Activated CD8-positive, alpha-beta memory T cell treated with anti-CD3 and anti-CD28 coated beads, Interleukin-2, amount 50 U/mL, for 48 hours (primary cell): ENCODE data around the gene SBNO2.

ENCODE experiments used
- DNase-seq: peaks from one replicate; pipeline ENCODE4 v3.0.0-alpha.2; 2020

SBNO2 gene

DNA sequence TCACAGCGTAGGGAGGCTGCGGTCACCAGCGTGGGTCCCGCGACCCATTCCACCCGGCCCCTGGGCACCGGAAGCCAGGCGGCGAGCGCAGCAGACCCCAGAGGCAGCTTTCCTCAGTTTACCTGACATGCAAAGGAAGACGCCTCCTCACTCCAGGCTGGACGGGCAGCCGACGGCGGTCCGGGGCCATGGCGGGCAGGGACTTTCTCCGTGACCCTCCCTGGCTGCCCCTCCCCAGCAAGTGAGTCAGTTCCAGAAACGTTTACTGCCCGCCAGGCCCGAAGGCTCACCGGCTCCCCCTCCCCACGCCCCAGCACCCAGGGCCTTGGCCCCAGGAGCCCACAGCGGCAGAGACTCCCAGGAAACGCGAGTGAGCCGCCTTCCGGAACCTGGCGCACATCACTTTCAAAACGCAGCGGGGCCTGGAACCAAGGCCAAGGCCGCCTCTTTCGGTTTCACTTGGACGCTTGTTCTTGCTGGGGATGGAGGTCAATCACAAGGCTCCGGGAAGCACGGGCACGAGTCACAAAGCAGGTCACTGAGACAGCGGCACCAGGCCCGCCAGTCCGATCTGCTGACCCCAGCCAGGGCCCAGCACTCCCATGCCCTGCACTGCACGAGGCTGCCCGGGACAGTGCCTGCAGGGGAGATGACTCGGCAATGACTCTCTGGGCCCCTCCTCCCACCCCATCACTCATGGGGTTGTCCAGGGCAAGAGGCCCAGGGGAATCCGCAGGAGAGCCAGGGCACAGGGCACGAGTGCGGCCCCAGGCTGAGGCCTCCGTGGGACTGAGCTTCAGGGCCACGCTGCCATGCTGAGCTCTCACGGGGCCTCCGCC is 5.3 kb downstream of the SBNO2 start:
- no peak for DNase-seq

DNA sequence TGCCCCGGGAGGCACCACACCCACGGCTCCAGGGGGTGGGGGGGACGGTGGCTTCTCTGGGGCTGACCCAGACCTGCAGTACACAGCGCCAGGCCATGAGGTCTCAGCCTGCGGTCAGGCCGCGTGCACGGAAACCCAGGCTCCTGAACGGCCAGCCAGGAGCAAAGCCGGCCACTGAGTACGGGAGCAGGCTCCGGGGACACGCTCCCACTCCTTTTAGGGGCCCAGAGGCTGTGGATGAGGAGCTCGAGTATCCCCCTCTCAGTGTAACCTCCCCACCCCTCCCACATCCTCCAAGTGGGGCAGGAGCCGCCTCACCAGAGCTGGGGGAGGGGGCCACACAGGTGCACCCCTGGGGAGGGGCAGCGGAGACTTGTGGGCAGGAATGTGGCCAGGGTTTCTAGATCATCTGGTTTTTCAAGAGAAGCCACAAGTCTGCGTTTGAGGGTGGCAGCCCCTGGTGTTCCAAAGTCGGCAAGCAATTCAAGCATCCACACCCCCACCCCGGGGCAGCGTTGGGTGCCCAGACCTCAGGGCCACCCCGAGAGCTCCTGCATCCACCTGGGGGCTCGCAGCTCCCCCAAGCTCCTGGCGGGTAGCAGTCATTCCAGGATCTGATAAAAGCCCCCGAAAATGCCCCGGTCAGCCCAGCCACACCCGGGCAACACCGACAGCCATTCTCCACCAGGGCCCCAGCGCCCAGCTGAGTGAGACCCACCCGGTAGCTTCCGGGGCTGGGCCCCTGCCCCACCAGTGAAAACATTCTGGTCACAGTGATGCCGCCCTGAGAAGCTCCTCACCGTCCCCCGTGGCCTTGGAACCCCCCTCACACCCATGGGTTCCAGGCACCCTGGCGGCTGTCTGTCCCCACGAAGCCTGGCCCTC is 6.1 kb downstream of the SBNO2 start:
- DNase-seq, result no peak

DNA sequence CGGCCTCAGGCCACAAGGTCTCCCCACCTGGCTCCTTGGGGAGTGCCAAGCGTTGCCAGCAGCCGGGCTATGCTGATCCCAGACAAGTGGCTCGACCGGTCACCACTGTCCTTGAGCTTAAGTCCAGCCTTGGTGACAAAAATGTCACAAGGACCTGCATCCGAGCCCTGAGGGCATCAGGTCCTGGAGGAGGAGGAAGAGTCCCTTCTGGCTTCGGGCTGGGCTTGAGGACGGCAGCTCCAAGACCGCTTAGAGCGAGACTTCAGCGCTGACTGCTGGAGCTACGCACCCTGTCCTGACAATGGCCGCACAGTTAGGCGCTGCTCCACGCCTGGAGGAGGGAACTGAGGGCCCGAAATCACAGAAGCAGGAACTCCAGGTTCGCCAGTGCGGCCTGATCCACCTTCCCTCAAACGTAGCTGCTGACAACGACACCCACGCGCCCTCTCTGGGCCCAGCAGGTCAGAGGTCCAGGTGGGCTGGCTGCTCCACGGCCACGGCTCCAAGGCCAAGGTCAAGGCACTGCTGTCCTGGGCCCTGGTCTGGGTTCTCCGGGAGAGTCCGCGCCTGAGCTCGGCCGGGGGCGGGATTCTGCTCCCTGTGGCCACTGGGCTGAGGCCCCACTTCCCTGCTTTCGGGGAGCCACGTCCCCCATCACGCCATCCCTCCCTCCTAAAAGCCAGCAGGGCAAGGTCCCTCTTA is 7.0 kb downstream of the SBNO2 start:
- DNase-seq, result no peak

DNA sequence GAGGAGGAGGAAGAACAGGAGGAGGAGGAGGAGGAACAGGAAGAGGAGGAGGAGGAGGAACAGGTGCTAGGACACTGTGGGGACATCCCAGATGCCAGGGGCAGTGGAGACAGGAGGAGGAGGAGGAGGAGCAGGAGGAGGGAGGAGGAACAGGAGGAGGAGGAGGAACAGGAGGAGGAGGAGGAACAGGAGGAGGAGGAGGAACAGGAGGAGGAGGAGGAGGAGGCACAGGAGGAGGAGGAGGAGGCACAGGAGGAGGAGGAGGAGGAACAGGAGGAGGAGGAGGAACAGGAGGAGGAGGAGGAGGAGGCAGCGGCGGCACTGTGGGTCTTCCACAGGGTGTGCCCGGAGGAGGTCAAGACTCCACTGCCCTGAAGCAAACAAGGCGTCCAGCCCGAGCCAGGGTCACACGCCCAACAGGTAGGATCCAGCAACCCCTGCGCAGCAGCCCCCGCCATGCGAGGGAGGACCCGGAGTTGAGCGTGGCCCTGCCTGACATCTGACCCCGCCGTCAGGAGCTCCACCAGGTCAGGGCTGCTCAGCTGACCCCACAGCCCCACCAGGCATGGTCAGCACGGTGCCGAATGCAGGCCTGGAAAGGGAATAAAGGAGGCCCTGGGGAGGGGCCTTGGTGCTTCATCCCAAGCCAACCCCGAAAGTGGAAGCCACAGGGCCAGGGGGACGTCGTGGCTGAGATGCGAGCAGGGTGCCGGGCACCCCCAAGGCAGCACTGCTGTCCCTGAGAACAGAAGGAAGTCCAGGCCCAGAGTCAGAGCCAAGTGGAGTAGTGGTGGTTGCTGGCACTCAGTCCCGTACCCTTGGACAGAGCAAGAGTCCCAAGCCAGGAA is 9.2 kb downstream of the SBNO2 start:
- DNase-seq, result no peak

DNA sequence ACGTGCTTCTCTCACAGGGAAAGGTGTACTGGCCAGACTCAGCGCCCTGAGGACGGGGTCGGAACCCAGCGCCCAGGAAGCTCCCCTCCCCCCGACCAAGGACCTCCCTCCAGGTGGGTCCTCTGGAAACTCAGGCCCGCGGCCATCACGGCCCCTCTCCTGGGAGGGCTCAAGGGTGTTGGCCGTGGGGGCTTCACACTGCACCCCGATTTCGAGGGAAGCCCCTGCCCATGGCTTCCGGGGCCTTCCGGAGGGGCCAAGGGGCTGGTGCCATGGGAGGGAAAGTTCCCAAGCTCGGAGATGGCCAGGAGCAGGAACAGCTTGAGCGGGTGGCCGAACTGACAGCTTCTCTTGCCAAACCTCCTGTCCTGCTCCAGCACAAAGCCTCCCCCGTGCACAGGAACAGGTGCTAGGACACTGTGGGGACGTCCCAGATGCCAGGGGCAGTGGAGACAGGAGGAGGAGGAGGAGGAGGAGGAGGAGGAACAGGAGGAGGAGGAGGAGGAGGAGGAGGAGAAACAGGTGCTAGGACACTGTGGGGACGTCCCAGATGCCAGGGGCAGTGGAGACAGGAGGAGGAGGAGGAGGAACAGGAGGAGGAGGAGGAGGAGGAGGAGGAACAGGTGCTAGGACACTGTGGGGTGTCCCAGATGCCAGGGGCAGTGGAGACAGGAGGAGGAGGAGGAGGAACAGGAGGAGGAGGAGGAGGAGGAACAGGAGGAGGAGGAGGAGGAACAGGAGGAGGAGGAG is 10.0 kb downstream of the SBNO2 start:
- DNase-seq, result no peak

DNA sequence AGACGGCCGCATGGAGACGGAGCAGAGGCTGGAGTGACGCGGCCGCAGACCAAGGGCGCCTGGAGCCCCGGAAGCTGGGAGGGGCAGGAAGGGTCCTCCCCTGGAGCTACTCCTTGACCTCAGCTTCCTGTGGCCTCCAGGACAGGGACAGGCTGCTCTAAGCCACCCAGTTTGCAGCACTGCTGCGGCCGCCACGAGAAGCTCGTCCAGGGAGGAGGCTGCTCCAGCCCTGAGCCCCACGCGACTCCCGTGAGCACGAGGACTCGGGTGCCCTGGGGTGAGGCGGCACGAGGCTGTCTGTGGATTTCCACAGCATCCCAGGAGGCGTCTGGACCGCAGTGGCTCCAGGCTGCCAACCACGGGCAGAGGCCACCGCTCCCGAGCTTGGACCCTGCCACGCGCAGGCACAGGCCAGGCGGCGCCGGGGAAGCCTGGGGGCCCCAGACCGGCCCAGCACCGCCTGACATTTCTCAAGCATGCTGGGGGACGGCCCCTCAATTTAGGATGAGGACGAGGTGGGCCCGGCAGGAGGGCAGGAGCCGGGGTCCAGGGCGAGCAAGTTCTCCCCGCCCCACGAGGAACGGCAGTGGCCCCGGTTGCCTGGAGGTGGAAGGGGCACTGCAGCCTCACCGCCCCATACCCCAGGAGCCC is 10.7 kb downstream of the SBNO2 start:
- no peak for DNase-seq

DNA sequence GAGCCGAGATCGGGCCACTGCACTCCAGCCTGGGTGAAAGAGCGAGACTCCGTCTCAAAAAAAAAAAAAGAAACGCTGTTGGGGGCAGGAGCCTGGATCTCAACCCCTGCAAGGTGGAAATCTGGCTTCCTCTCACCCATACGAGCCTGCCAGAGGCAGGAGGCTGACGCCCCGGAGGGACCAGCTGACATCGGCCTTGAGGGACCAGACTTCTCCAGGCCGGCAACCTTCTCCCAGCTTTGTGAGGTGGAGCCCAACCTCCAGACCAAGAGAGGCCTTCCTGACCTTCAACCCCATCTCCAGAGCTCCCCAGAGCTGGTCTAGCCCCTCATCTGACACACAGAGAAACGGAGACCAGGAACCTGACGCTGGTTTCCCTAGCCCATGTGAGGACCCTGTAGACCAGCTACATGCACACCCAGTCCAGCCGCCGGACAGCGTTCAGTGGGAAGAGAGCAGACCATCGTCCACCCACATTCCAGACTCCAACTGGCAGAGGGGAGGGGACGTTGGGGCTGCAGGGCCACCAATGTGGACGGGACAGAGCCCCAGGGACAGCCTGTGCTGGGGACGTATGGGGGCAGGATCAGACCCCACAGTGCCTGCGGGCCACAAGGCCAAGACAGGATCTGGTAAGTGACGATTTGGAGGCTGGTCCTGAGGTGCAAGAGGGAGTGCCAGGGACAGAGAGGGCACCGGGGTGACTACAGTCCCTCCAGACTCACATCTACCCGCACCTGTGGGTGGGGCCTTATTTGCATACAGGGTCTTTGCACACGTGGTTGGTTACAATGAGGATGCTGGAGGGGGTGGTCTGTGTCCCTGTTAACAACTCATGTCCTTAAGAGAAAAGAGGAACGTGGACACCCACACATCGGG is 11.4 kb downstream of the SBNO2 start:
- no peak for DNase-seq

DNA sequence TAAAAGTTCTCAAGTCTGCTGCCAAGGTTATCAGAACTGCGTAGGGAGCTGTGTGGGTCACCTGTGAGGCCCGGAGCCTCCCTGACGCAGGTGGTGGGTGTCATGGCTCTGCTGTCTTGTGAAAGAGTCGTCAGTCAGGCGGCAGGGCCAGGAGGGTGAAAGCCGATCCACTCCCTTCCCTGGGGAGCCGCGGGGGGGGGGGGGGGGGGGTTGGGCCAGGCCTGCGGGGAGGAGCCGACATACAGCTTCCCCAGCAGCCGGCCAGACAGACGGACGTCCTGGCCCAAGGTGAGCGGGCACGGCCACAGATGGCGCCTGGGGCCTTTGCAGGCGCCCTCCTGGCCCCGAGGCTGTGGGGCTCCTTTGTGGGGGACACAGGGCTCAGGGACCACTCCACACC is 12.4 kb downstream of the SBNO2 start:
- DNase-seq, result no peak

DNA sequence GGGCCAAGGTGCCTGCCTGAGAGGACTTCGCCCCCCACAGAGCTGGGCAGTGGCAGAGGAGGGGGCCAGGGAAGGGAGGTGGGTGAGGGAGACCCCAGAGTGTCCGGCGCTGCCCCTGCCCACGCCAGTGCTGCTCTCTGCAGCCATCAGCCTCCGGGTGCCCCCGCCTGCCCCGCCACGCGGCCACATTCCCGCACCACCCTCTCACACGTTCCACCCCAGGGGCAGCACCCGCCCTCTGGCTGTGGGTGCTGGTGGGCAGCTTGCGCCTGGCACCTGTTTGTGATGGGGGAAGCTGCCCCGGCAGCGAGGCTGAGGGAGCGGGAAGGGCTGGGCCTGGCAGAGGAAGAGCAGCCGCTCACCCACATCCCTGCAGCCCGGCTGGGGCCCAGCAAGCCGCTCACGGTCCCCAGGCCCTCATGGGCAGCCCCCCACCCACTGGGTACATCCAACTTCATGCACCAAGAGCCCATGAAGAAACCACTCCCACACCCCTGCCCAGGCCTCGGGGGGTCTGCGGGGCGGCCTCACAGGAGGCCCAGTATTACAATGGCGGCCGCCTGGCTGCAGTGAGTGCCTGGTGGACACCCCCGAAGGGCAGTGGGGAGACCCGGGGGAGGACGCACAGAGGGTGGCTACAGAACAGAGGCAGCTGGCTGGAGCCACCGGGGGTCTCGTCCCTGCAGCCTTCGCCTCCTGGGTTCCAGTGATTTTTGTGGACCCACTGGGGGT is 14.0 kb downstream of the SBNO2 start:
- no peak for DNase-seq

DNA sequence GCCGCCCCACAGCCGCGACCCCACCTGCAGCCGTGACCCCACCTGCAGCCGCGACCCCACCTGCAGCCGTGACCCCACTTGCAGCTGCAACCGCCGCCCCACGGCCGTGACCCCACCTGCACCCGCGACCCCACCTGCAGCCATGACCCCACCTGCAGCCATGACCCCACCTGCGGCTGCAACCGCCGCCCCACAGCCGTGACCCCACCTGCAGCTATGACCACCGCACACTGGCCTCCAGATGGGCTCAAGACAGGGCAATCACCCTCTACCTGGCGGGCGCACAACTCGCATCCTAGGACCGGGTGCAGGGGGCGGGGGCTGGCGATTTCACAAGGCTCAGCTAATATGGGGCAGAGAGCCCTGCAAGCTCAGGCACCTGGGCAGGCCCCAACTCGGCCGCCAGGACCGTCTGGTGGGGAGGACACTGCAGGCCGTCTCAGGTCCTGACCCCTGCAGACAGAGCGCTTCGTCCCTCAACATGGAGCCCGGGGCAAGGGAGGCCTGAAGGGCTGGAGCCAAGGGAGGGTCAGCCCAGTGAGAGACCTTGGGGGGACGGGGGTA is 15.1 kb downstream of the SBNO2 start:
- no peak for DNase-seq

DNA sequence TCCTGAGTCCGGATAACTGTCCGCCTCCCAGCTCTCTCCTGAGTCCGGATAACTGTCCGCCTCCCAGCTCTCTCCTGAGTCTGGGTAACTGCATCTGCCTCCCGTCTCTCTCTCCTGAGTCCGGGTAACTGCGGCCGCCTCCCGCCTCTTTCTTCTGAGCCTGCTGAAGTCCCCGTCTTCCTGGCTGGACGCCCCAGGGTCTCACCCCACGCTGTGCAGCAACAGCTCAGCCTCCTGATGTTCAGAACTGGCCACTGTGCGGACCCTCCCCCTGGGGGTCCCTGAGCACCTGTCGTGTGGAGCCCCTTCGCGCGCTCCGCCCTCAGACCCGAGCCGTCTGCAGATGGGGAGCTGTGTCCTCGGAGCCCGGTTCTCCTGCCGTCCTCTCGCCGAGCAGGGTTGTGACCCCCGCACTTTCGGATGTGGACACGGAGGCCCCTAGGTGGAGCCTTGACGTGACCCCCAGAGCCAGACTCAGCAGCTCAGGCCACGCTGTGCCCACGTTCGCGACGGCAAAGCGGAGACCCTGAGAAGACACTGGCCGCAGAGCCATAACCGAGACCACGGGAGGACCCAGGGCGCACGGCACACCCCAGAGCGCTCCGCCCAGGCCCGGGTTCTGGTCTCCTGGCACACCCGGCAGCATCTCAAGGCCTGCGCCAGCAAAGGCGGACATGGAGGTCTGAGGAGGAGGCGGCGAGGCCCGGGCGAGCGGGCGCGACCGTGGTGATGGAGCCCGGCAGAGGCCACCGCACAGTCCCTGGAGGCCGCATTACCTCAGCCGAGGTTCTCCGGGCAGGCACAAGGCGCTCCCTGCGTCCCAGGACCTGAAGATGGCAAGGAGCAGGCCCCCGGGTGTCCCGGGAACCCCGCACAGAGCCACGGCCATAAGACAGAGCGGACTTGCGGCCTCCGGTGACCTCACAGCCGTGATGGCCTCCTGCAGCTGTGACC is 15.9 kb downstream of the SBNO2 start:
- no peak for DNase-seq

DNA sequence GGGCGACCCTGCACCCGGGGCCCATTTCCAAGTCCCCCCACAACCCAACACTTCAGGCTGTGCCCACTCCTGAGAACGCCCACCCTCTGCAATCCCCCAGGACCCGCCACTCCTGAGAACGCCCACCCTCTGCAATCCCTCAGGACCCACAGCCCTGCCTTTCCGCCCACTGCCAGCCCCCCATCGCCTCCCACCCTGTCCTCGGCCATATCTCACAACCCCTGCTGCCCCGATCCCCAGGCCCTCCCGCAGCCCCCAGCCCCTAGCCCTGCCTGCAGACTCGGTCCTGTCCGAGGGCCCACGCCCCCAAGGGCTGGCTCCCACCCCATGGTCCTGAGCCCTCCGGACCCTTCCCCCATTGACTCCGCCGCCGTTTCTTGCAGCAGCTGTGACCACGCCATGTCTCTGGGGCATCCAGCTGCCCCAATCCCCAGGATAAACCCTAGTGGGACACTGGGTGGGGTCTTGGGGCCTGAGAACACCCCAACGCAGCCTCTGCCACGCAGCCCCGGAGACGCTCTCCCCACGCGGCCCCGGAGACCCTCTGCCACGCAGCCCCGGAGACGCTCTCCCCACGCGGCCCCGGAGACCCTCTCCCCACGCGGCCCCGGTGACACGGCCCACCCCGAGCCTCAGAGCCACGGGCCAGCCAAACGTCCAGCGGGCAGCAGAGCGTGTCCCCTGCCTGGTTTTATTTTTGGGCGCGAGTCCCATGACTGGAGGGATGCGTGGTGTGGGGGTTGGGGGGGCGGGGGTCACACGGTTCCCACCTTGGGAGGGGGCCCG is 17.0 kb downstream of the SBNO2 start:
- DNase-seq, result no peak

DNA sequence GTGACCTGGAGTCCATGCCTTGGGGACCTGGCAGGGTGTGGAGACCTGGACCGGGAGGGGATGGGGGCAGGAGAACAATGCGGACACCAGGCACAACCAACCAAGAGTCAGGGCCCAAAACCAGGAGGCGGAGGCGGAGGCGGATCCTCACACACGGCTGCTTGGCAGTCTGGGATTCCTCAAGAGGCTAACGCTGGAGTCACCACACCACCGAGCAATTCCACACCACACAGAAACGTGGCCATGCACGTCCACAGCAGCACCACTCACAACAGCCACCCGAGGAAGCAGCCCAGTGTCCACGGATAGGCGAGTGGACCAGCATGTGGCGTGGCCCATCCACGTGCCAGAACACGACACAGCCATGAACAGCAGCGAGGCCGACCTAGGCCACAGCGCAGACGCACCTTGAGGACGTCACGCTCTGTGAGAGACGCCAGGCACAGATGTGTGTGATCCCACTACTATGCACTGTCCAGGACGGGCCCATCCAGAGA is 17.7 kb downstream of the SBNO2 start:
- no peak for DNase-seq

DNA sequence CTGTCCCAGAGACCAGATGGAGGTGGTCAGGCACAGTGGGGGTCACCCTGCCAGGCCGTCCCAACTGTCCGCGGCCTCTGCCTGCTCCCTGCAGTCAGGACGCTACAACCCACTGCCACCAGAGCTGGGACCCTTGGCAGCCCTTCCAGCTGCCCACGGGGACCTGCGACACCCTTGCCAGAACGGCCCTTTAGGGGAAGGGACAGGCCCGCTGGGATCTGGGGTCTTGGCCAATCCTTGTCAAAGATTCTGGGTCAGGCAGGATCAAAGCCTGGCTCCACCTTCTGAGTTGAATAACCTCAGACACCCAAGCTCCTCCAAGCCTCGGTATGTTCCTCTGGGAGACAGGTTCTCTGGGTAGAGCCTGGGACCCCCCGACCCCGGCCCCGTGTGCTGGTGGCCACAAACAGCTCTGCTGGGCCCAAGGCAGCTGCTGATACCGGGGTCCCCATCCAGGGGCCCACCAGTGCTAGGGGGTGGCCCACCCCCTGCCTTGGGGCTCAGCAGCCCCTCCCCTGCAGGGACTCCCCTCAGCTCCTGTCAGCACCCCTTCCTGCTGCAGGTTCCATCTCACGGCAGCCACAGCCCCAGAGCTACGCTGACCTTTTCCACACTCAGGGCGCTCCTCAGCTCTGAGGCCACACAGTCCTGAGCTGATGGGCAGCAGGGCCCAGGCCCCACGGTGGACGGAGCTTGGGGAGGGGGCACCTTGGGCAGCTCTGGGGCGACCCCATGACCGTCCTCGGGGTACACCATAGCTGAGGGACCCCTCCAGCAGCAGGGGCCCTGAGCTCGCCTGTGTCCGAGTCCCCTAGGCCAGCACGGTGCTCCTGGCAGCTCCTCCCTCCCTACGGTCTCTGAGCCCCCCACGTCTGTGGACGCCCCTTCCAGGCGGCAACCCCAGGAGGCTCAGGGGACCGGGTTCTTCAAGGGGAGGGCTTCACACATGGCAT is 18.4 kb downstream of the SBNO2 start:
- DNase-seq, result no peak

DNA sequence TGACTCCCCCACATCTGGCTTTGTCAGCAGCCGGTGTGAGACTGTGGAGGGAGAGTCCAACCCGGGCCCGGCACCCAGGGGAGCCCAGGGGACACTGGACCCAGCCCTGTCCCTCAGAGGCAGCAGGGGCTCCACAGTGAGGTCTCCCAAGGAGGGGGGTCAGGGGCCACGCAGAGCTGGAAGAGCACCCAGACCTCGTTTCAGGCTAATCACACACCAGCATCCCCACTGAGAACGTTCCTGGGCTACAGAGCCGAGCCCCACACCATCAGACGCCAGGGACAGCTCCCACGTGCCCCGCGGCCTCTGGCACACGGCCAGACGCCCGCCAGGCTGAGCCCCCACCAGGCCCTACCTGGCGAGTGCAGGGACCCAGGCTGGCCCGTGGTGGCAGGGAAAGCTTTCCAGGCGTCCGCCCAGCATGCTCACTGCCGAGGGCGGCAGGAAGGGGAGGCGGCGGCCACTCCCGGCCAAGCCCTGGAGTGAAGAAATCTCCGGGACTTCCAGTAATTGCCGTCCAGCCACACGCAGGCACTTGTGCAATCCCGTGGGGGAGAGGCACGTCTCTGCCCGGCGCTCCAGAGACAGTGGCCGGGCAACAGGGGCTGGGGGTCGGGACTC is 19.2 kb downstream of the SBNO2 start:
- no peak for DNase-seq
